CD8-positive, alpha-beta memory T cell (primary cell): Measurements from ENCODE around the gene IMPDH1. TPM values are rescaled to one million over a fixed set of nuclear protein-coding genes. Genes with fewer than 3 reads are reported as not detected.

Source experiments
- CTCF ChIA-PET: fragments of 350-600 bp; sonication (Branson Sonifier 250); formaldehyde crosslinking; loops from one replicate; lab custom pipeline; 2021; ENCODE audit warnings: antibody characterized with exemption; lab: Charles Lee
- POLR2A ChIA-PET: fragments of 350-600 bp; sonication (Branson Sonifier 250); formaldehyde crosslinking; loops from one replicate; lab custom pipeline; 2021; ENCODE audit warnings: antibody characterized with exemption; lab: Charles Lee
- DNase-seq, 5 donors: peaks; one replicate each; pipeline versions ENCODE4 v3.0.0 to v3.0.0-alpha.2; 2020 to 2022; ENCODE audit warnings: mixed read lengths in 1 of 5
- H3K27ac ChIP-seq: one replicate; pipeline ENCODE4 v1.7.0; 2013; ENCODE audit warnings: low read depth, mild to moderate bottlenecking, low read length, moderate library complexity
- H3K27me3 ChIP-seq: 2 replicates; pipeline ENCODE4 v1.7.0; 2013; ENCODE audit warnings: low read length, mild to moderate bottlenecking; ENCODE audit not compliant: insufficient read depth, poor library complexity, severe bottlenecking
- H3K36me3 ChIP-seq: 2 replicates; pipeline ENCODE4 v1.7.0; 2013; ENCODE audit warnings: mild to moderate bottlenecking, low read length, moderate library complexity; ENCODE audit not compliant: insufficient read depth
- H3K4me1 ChIP-seq: 2 replicates; pipeline ENCODE4 v1.7.0; 2013; ENCODE audit warnings: mild to moderate bottlenecking, low read length, moderate library complexity; ENCODE audit not compliant: insufficient read depth
- H3K4me3 ChIP-seq: 2 replicates; pipeline ENCODE4 v1.7.0; 2013; ENCODE audit warnings: mild to moderate bottlenecking, low read length
- H3K9me3 ChIP-seq: 2 replicates; pipeline ENCODE4 v1.7.0; 2013; ENCODE audit warnings: mild to moderate bottlenecking, low read length
- H3K27ac Mint-ChIP-seq, 8 donors: one replicate each; pipeline ENCODE4 v1.8.0; 2020 to 2021; ENCODE audit warnings: mixed read lengths in 8 of 8, mild to moderate bottlenecking in 6 of 8, inconsistent platforms in 3 of 8, moderate library complexity in 3 of 8
- H3K27me3 Mint-ChIP-seq, 2 donors: one replicate each; pipeline ENCODE4 v1.8.0; 2020 to 2021; ENCODE audit warnings: mixed read lengths in 2 of 2, mild to moderate bottlenecking in 1 of 2, moderate library complexity in 1 of 2
- H3K36me3 Mint-ChIP-seq, 3 donors: one replicate each; pipeline ENCODE4 v1.8.0; 2020 to 2021; ENCODE audit warnings: mixed read lengths in 3 of 3, inconsistent platforms in 1 of 3, mild to moderate bottlenecking in 1 of 3
- H3K4me1 Mint-ChIP-seq, 3 donors: one replicate each; pipeline ENCODE4 v1.8.0; 2020 to 2021; ENCODE audit warnings: mixed read lengths in 3 of 3, inconsistent platforms in 1 of 3, mild to moderate bottlenecking in 1 of 3
- H3K4me3 Mint-ChIP-seq, 7 donors: one replicate each; pipeline ENCODE4 v1.8.0; 2020 to 2021; ENCODE audit warnings: mixed read lengths in 7 of 7, mild to moderate bottlenecking in 6 of 7, moderate library complexity in 4 of 7, inconsistent platforms in 2 of 7
- H3K9me3 Mint-ChIP-seq, 5 donors: one replicate each; pipeline ENCODE4 v1.8.0; 2020 to 2022; ENCODE audit warnings: mixed read lengths in 5 of 5, mild to moderate bottlenecking in 3 of 5, moderate library complexity in 2 of 5, inconsistent platforms in 1 of 5
- polyA plus RNA-seq: library from polyadenylated mRNA; unstranded; fragments of 300-500 nt; fragmentation: Illumina TruSeq; gene quantifications from one replicate; pipeline ENCODE4 v1.2.3, GENCODE V29; 2021
- total RNA-seq, 2 experiments: library from RNA; stranded (reverse); gene quantifications; one replicate each; pipeline ENCODE4 v1.2.3, GENCODE V29; 2021

IMPDH1 gene
- total and polyA plus RNA-seq, 3 experiments from 2014 or later: 48.3 to 70.4 (median 69.1) TPM

- no peak overlapping the region for H3K4me3 Mint-ChIP-seq
- no peaks in the 10 kb centered on the region for H3K27me3 ChIP-seq
- no peaks in the 10 kb centered on the region for H3K27me3 Mint-ChIP-seq
- H3K4me1 Mint-ChIP-seq: no peaks in the 10 kb centered on the region
- POLR2A ChIA-PET: no interaction called here
- no peak for DNase-seq
- H3K36me3 ChIP-seq: peaks cover 35% of the 10 kb centered on the region
- no peaks in the 10 kb centered on the region for H3K9me3 ChIP-seq
- no peaks in the 10 kb centered on the region for H3K9me3 Mint-ChIP-seq
- CTCF ChIA-PET: interaction anchor here (1.2 to 2.6 kb wide), 3 partner anchors 30 to 48 kb away, joined by 3 to 7 read pairs (median 4); no protein-coding TSS in a partner anchor
- H3K4me3 ChIP-seq: no peak overlapping the region
- no peaks in the 10 kb centered on the region for H3K4me1 ChIP-seq
- H3K27ac Mint-ChIP-seq: no peak overlapping the region
- peaks cover 0 to 77% (median 3%) of the 10 kb centered on the region in 3 donors for H3K36me3 Mint-ChIP-seq
- H3K27ac ChIP-seq: no peak overlapping the region
Observed at GRCh38 chr7:128395748-128396147, 14.0 kb downstream of the IMPDH1 start.

GRCh38 chr7:128394904-128395496 is 14.8 kb downstream of the IMPDH1 start:
- Mint-ChIP-seq H3K4me3 (no peak overlapping the region), H3K4me1 (no peaks in the 10 kb centered on the region), H3K36me3 (peaks cover 0 to 70% (median 3%) of the 10 kb centered on the region in 3 donors), H3K27ac (no peak overlapping the region), H3K27me3 (no peaks in the 10 kb centered on the region), H3K9me3 (no peaks in the 10 kb centered on the region)
- ChIA-PET CTCF (interaction anchor here (1.2 to 1.6 kb wide), 2 partner anchors 31 to 33 kb away, joined by 3 to 4 read pairs; no protein-coding TSS in a partner anchor), POLR2A (no interaction called here)
- no peak for DNase-seq
- no peak overlapping the region for H3K27ac ChIP-seq
- peaks cover 31% of the 10 kb centered on the region for H3K36me3 ChIP-seq
- H3K4me1 ChIP-seq: no peaks in the 10 kb centered on the region
- H3K4me3 ChIP-seq: no peak overlapping the region
- no peaks in the 10 kb centered on the region for H3K9me3 ChIP-seq
- H3K27me3 ChIP-seq: no peaks in the 10 kb centered on the region

GRCh38 chr7:128393526-128394330 is 16.1 kb downstream of the IMPDH1 start:
- Mint-ChIP-seq H3K4me3 (no peak overlapping the region), H3K9me3 (no peaks in the 10 kb centered on the region), H3K27me3 (no peaks in the 10 kb centered on the region), H3K36me3 (peaks cover 0 to 64% (median 3%) of the 10 kb centered on the region in 3 donors), H3K4me1 (no peaks in the 10 kb centered on the region), H3K27ac (no peak overlapping the region)
- no peak for DNase-seq
- H3K4me1 ChIP-seq: no peaks in the 10 kb centered on the region
- no peaks in the 10 kb centered on the region for H3K9me3 ChIP-seq
- no peaks in the 10 kb centered on the region for H3K27me3 ChIP-seq
- ChIA-PET CTCF (interaction anchor here (1.3 kb wide), 1 partner anchor 46 kb away, joined by 3 read pairs; no protein-coding TSS in a partner anchor), POLR2A (no interaction called here)
- no peak overlapping the region for H3K4me3 ChIP-seq
- peaks cover 31% of the 10 kb centered on the region for H3K36me3 ChIP-seq
- H3K27ac ChIP-seq: no peak overlapping the region

- no peaks in the 10 kb centered on the region for H3K9me3 ChIP-seq
- DNase-seq: no peak
- Mint-ChIP-seq H3K9me3 (no peaks in the 10 kb centered on the region), H3K4me3 (no peak overlapping the region), H3K36me3 (peaks cover 0 to 55% (median 0%) of the 10 kb centered on the region in 3 donors), H3K4me1 (peaks cover 0 to 2% (median 0%) of the 10 kb centered on the region in 3 donors), H3K27ac (no peak overlapping the region), H3K27me3 (no peaks in the 10 kb centered on the region)
- peaks cover 23% of the 10 kb centered on the region for H3K36me3 ChIP-seq
- no peak overlapping the region for H3K27ac ChIP-seq
- CTCF ChIA-PET: interaction anchor here (1.3 to 6.9 kb wide), 2 partner anchors 45 kb away, joined by 3 to 53 read pairs; no protein-coding TSS in a partner anchor
- H3K27me3 ChIP-seq: no peaks in the 10 kb centered on the region
- no peak overlapping the region for H3K4me3 ChIP-seq
- H3K4me1 ChIP-seq: no peaks in the 10 kb centered on the region
- POLR2A ChIA-PET: no interaction called here
Observed at GRCh38 chr7:128392446-128393327, 17.1 kb downstream of the IMPDH1 start.

GRCh38 chr7:128391805-128392204 is 18.0 kb downstream of the IMPDH1 start:
- Histone ChIP-seq H3K9me3 (no peaks in the 10 kb centered on the region), H3K27me3 (no peaks in the 10 kb centered on the region), H3K4me3 (no peak overlapping the region), H3K36me3 (peaks cover 14% of the 10 kb centered on the region), H3K4me1 (no peaks in the 10 kb centered on the region), H3K27ac (no peak overlapping the region)
- Mint-ChIP-seq H3K4me1 (peaks cover 0 to 4% (median 0%) of the 10 kb centered on the region in 3 donors), H3K27ac (no peak overlapping the region), H3K4me3 (no peak overlapping the region), H3K36me3 (peaks cover 0 to 46% (median 0%) of the 10 kb centered on the region in 3 donors), H3K9me3 (no peaks in the 10 kb centered on the region), H3K27me3 (no peaks in the 10 kb centered on the region)
- ChIA-PET CTCF (interaction anchor here (1.1 to 6.9 kb wide), 3 partner anchors 10 to 44 kb away, joined by 3 to 53 read pairs (median 3); no protein-coding TSS in a partner anchor), POLR2A (no interaction called here)
- DNase-seq: no peak

- Histone ChIP-seq H3K9me3 (no peaks in the 10 kb centered on the region), H3K27me3 (no peaks in the 10 kb centered on the region), H3K4me1 (no peaks in the 10 kb centered on the region), H3K36me3 (peaks cover 10% of the 10 kb centered on the region), H3K4me3 (no peak overlapping the region), H3K27ac (no peak overlapping the region)
- Mint-ChIP-seq H3K36me3 (peaks cover 0 to 38% (median 0%) of the 10 kb centered on the region in 3 donors), H3K4me1 (peaks cover 0 to 4% (median 0%) of the 10 kb centered on the region in 3 donors), H3K4me3 (no peak overlapping the region), H3K27me3 (no peaks in the 10 kb centered on the region), H3K27ac (peak overlapping the region in 3 of 8 donors; percentile 70 to 77 (median 72)), H3K9me3 (no peaks in the 10 kb centered on the region)
- ChIA-PET CTCF (interaction anchor here (1.1 to 6.9 kb wide), 4 partner anchors 10 to 43 kb away, joined by 3 to 53 read pairs (median 3); no protein-coding TSS in a partner anchor), POLR2A (no interaction called here)
- DNase-seq: no peak
Observed at GRCh38 chr7:128390871-128391565, 18.8 kb downstream of the IMPDH1 start.

GRCh38 chr7:128389618-128390329 is 20.0 kb downstream of the IMPDH1 start:
- no peak overlapping the region for H3K4me3 ChIP-seq
- no peak overlapping the region for H3K27ac ChIP-seq
- no peaks in the 10 kb centered on the region for H3K4me1 ChIP-seq
- no peak for DNase-seq
- no peaks in the 10 kb centered on the region for H3K9me3 ChIP-seq
- POLR2A ChIA-PET: no interaction called here
- H3K27ac Mint-ChIP-seq: no peak overlapping the region
- H3K36me3 Mint-ChIP-seq: peaks cover 0 to 26% (median 0%) of the 10 kb centered on the region in 3 donors
- H3K36me3 ChIP-seq: peaks cover 4% of the 10 kb centered on the region
- H3K4me3 Mint-ChIP-seq: no peak overlapping the region
- no peaks in the 10 kb centered on the region for H3K27me3 Mint-ChIP-seq
- CTCF ChIA-PET: interaction anchor here (0.8 to 6.9 kb wide), 8 partner anchors 9 to 681 kb away, joined by 3 to 53 read pairs (median 14); partner anchors contain the start of gene RBM28
- H3K4me1 Mint-ChIP-seq: peaks cover 0 to 4% (median 0%) of the 10 kb centered on the region in 3 donors
- H3K9me3 Mint-ChIP-seq: no peaks in the 10 kb centered on the region
- H3K27me3 ChIP-seq: no peaks in the 10 kb centered on the region
